ENCODE data around the gene SLC22A25. TPM values are rescaled to one million over a fixed set of nuclear protein-coding genes. Genes with fewer than 3 reads are reported as not detected.
"Not testable (repeated sequence)": the region's sequence is repeated elsewhere in the genome, so short reads cannot be mapped to it uniquely, and the experiment has no call there.

Gene SLC22A25
- total RNA-seq = not detected
- long read RNA-seq = 0 reads

DNA sequence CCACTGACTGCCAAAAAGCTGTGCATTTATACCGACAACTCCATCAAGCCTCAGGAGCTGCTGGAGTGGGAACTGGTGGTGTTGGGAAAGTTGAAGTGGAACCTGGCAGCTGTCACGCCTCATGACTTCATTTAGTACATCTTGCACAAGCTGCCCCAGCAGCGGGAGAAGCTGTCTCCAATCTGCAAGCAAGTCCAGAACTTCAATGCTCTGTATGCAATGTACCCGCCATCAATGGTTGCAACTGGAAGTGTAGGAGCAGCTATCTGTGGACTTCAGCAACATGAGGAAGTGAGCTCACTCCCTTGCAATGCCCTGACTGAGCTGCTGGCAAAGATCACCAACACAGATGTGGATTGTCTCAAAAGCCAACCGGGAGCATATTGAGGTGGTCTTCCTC is at the start of gene SLC22A25:
Gene SLC22A25, minus strand, starts transcription at position 67 of the 400 bp plus-strand sequence. CDS start 13,947 bp downstream, outside the sequence.
- DNase-seq (ENCODE audit: low spot score) = no peak

GRCh38 chr11:63290285-63290684 is 46.9 kb upstream of the SLC22A25 start:
- DNase-seq (ENCODE audit: low spot score) = no peak

DNA sequence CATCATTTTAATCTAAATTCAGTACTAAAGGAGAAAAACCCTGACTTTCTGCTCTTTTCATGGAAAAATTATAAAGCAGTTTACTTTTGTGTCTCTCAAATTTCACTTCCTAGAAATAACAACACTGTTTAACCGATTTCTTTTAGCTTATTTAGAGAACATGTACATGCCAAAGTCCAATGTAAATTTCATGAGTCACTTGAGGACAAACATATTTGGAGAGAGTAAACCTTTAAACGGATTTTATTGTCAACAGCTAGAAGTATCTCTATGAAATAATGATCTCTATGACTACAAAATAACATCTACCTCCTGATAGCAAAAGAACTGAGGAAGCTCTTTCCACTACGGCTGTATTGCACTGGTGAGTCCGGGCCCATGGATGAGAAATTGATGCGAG is 46.3 kb upstream of the SLC22A25 start:
- no peak for DNase-seq (ENCODE audit: low spot score)

DNA sequence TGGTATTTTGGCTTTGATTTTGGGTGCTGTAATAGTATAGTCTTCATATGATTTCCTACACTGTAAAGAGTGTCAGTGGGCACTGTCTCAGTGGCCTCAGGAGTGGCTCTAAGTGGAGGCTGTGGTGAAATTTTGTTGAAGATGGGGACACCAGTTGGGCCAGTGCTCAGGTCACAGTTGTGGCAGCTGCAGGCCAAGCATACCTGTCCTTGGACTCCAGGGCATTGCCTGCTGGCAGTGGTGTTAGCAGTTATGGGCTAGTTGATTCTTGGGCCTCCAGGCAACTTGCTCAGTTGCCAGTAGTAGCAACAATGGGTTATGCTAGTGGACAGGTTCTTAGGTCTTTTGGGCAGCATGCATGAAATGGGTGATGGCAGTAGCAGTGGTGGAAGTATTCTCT is 39.2 kb upstream of the SLC22A25 start:
- DNase-seq (ENCODE audit: low spot score) = no peak

GRCh38 chr11:63280920-63281319 is 37.5 kb upstream of the SLC22A25 start:
- no peak for DNase-seq (ENCODE audit: low spot score)

DNA sequence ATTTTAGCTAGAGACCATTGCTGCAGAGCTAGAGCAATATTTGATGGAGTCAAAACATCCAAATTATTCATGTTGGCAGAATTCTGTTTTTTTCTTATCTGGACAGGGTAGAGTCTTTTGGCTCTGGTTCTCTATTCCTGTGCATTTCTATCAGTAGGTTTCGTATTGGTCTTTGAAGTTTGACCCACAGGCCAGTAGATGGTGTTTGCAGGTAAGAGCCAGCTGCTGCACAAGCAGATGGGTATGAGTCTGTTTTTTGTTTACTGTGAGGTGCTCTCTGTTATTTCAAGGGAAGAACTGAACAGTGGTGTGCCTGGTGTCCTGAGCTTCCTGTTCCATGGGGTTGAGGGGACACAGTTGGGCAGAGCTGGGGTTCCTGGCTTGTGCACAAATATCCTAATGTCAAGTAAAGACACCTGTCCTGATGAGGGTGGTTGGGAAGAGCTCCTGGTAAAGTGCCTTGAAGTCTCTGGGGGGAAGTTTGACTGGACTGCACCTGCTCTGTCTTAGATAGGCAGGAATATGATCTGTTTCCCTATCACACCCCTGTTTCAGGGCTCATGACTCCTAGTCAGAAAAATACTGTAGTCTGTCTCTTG is 34.0 kb upstream of the SLC22A25 start:
- no peak for DNase-seq (ENCODE audit: low spot score)

DNA sequence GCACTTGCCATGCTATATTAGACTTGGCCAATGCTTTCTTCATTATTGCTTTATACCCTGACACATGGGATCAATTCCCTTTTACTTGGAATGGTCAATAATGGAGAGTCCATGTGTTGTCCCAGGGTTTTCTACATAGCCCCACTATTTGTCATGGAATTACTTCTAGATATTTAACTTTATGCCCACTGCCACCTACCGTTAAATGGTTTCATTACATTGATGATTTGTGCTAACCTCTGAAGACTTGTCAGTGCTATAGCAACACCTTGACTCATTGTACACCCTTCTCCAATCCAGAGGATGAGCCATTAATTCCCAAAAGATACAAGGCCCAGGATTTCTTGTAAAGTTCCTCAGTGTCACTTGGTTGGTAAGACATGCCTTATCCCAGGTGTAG is 31.4 kb upstream of the SLC22A25 start:
- DNase-seq (ENCODE audit: low spot score) = no peak

GRCh38 chr11:63273685-63274084 is 30.3 kb upstream of the SLC22A25 start:
- DNase-seq (ENCODE audit: low spot score) = no peak

GRCh38 chr11:63262547-63262946 is 19.1 kb upstream of the SLC22A25 start:
- no peak for DNase-seq (ENCODE audit: low spot score)

- no peak for DNase-seq (ENCODE audit: low spot score)
Measured at GRCh38 chr11:63251312-63251711, 7.9 kb upstream of the SLC22A25 start.

- DNase-seq (ENCODE audit: low spot score) = no peak
Measured at GRCh38 chr11:63250162-63251050, 7.0 kb upstream of the SLC22A25 start.

GRCh38 chr11:63248966-63249365 is 5.6 kb upstream of the SLC22A25 start:
- no peak for DNase-seq (ENCODE audit: low spot score)

DNA sequence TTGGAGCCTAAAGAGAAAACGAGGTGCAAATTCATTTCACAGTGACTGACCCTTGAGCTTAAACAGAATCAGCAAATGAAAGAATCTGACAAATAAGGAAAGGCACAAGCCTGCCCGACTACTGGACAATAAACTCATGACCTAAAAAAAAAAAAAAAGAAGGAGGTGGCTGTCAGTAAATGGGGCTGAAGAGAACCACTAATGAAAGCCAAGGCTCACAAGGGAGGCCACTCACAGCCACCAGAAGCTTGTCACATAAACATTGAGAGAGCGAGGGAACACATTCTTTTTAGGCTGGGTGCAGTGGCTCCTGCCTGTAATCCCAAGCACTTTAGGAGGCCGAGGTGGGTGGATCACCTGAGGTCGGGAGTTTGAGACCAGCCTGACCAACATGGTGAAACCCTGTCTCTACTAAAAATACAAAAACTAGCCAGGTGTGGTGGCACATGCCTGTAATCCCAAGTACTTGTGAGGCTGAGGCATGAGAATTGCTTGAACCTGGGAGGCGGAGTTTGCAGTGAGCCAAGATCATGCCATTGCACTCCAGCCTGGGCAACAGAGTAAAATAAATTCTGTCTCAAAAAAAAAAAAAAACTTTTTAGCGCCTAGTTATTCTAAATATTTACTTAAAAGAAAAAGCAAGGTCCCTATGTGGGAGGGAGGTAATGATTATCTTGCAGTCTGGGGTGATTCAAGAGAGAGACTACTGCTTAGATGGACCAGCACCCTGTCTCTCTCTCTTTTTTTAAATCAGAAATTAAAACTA is 4.0 kb upstream of the SLC22A25 start:
- DNase-seq (ENCODE audit: low spot score) = not testable (repeated sequence)

DNA sequence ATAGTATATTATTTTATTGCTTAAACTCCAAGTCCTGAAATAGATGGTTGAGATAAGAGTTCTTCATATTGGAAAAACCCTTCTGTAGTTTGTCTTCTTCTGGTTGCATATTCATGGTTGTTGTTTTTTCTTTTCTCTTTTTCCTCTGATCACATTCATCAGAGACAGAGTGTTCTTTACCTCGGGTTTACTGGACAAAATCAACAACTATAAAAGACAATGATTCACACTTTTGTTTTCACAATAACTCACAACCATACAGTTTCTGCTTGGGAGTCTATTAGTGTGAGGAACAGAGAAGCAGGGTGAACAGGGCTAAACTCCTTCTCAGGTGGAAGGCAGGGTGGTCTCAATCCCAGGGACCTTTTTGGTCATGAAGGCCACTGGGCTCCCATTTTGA is 2.6 kb upstream of the SLC22A25 start:
- DNase-seq (ENCODE audit: low spot score) = no peak

DNA sequence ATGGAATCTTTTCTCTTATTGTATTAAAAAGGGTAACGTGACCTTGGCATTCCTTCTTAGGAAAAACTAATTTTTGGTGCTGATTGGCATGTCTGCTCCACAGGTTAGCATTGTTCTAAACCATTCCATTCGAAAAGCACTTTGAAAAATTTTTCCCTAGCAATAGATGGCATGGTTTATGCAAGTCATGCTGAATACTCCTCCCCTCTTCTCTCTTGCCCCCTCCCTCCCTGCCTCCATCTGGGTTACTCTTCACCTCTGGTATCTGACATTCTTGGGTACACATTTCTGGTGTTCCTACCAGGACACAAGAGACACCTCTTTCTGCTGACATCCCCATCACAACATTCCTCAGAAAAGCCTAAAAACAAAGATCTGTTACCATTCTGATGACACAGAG is 1.5 kb upstream of the SLC22A25 start:
- no peak for DNase-seq (ENCODE audit: low spot score)

DNA sequence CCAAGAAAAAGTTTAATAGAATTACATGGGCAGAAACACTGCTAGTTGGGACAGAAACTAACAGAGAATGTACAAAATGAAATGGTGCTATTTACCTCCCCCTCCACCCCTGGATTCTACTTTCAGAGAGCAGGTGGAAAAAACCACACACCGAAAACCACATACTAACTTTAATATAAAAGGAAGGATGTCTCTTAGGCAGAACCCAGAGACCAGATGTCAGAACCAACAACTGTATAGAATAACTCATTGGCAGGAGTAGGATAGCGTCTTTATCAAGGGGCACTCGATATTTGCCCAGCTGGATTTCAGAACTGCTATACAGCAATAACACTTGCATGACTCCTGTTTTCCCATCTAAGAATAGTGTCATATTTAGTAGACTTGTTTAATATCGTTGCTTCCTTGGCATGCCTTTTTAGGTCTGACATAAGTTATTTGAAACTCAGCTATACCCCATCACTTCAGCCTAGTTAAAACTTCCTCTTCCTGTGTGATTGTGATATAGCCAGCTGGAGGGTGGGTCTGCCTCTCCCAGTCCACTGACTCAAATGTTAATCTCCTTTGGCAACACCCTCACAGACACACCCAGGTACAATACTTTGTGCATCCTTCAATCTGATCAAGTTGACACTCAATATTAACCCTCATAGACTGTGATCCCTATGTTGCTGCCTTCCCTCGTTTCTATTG is 1.2 kb downstream of the SLC22A25 start:
- DNase-seq (ENCODE audit: low spot score) = no peak

- DNase-seq (ENCODE audit: low spot score) = no peak
Measured at GRCh38 chr11:63240791-63241379, 2.5 kb downstream of the SLC22A25 start.

- no peak for DNase-seq (ENCODE audit: low spot score)
Measured at GRCh38 chr11:63240098-63240497, 3.3 kb downstream of the SLC22A25 start.

- DNase-seq (ENCODE audit: low spot score) = no peak
Measured at GRCh38 chr11:63239254-63239653, 4.1 kb downstream of the SLC22A25 start.

GRCh38 chr11:63237413-63237812 is 6.0 kb downstream of the SLC22A25 start:
- DNase-seq (ENCODE audit: low spot score) = no peak

All from mesenteric fat pad (tissue), 1 donor.